ENCODE results near the gene MBOAT2.

Gene MBOAT2, protein sequence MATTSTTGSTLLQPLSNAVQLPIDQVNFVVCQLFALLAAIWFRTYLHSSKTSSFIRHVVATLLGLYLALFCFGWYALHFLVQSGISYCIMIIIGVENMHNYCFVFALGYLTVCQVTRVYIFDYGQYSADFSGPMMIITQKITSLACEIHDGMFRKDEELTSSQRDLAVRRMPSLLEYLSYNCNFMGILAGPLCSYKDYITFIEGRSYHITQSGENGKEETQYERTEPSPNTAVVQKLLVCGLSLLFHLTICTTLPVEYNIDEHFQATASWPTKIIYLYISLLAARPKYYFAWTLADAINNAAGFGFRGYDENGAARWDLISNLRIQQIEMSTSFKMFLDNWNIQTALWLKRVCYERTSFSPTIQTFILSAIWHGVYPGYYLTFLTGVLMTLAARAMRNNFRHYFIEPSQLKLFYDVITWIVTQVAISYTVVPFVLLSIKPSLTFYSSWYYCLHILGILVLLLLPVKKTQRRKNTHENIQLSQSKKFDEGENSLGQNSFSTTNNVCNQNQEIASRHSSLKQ

DNA sequence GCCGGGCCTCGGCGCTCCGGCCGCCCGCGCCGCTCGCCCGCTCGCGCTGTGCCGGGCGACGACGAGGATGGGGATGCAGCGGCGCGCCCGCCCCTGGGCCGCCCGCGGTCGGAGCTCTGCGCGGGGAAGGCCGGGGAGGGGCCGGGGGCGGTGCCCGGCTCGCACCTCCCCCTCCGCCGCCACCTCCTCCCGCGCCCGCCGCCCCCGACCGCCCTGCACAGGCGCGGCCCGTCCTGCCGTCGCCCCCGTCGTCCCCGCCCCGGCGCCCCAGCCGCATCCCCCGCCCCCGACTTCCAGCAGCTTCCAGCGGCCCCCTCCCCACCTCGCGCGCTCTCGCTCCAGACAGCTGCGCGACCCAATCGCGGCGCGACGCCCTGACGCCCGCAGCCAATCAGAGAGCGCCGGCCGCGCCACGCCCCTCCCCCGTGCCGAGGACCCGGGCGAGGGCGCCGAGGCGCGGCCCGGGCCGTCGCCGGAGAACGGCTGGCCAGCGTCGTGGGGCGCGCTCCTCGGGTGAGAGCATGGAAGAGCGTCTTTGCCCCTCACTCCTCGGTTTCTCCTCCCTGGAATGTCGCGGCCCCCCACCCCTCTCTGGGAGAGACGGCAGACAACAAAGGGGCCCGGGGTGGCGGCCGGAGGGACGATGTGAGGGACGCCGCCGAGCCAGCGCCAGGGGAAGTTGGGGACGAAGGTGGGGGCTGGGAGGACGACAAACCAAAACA is at the start of gene MBOAT2:
MBOAT2 (minus strand) TSS at position 69 of the 722 bp plus-strand sequence. CDS start 70 bp downstream, outside the sequence.
- TF ChIP-seq, protein P1, sequence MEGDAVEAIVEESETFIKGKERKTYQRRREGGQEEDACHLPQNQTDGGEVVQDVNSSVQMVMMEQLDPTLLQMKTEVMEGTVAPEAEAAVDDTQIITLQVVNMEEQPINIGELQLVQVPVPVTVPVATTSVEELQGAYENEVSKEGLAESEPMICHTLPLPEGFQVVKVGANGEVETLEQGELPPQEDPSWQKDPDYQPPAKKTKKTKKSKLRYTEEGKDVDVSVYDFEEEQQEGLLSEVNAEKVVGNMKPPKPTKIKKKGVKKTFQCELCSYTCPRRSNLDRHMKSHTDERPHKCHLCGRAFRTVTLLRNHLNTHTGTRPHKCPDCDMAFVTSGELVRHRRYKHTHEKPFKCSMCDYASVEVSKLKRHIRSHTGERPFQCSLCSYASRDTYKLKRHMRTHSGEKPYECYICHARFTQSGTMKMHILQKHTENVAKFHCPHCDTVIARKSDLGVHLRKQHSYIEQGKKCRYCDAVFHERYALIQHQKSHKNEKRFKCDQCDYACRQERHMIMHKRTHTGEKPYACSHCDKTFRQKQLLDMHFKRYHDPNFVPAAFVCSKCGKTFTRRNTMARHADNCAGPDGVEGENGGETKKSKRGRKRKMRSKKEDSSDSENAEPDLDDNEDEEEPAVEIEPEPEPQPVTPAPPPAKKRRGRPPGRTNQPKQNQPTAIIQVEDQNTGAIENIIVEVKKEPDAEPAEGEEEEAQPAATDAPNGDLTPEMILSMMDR (IDR thresholded peaks at IDR 0.05), result no peak

DNA sequence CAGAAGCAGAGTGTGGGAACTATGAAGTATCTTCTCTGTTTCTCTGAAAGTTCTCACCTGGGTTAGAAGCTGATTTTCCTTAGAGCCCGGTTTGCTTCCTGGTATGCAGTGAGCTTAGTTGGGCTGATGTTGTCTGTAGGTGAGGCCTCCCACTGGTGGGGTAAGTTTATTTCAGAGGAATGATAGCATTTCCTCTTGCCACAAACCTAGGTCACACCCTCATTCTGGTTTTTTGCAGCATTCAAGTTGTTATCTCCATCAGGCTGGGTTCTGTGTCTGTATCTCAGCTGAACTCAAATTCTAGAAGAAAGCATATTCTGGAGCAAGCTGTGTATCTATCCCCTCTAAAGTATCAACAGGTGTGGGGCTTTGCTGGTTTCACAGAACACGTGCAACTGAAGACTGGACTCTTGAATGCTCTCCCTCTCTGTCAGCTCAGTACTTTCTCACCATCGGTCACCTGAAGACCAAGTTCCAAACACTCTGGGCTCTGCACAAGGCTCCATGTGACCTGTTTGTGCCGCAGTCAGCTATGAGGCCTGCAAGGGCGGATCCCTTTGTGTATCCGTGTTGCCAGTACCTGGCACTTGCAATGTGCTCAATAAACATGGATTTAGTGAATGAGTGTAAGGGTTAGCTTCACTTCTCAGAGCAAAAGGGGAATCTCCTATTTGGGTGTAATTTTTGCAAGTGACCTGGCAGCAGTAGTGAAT is 49.5 kb upstream of the MBOAT2 start:
- TF ChIP-seq, protein P1 (IDR thresholded peaks at IDR 0.05), result no peak

DNA sequence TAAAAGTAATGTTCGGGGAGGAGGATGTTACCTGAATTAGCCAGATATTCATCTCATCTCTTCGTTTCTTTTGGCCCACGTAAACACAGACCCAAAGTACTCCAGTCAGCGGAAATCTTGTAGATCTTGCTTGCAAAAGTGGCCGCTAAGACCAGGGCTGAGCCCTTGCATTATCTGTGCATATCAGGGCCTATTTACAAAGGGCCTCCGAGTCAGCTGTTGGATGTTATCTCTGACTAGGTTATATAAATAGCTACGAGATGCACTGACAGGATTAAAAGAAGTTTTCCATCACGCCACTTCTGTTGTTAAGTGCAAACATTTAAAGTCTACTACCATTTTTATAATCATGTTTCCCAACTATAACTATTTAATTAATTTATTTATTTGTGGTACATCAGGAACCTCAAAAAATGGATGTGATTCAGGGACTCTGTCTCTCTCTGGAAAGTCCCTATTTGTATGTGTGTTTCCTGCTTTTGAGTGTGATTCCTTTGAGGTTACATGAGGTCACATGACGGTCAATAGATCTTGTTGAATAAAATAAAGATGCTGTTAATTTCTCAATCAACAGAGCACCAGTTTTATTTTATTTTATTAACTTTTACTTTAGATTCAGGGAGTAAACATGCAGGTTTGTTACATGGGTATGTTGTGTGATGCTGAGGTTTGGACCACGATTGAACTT is 46.8 kb upstream of the MBOAT2 start:
- TF ChIP-seq, protein P1 (IDR thresholded peaks at IDR 0.05), result no peak

DNA sequence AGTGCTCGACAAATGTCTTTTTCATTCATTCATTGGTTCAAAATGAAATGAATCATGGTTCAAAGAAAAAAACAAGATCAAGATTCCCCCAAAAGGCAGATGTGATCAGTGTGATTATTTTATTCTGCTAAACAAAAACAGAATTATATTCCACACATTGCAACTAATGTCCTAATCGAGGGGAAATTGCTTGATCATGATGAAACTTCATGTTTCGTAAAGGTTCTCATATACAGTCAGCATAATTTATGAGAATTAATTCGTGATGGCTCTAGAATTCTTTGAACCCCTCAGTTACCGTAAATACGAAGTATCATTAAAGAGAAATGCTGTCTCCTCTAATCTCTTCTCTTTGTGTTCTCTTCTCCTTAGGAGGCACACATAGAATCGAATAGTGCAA is 42.1 kb upstream of the MBOAT2 start:
- TF ChIP-seq, protein P1 (IDR thresholded peaks at IDR 0.05), result no peak

DNA sequence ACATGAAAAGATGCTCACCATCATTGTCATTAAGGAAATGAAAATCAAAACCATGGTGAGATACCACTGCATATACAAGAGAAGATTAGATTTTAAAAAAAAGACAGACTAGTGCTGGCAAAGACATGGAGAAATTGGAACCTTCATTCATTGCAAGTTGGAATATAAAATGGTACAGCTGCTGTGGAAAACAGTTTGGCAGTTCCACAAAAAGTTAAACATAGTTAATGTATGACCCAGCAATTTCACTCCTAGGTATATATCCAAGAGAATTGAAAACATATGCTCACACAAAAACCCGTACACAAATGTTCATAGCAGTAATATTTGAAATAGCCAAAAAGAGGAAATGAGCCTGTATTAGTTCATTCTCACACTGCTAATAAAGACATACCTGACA is 33.7 kb upstream of the MBOAT2 start:
- TF ChIP-seq, protein P1 (IDR thresholded peaks at IDR 0.05), result no peak

DNA sequence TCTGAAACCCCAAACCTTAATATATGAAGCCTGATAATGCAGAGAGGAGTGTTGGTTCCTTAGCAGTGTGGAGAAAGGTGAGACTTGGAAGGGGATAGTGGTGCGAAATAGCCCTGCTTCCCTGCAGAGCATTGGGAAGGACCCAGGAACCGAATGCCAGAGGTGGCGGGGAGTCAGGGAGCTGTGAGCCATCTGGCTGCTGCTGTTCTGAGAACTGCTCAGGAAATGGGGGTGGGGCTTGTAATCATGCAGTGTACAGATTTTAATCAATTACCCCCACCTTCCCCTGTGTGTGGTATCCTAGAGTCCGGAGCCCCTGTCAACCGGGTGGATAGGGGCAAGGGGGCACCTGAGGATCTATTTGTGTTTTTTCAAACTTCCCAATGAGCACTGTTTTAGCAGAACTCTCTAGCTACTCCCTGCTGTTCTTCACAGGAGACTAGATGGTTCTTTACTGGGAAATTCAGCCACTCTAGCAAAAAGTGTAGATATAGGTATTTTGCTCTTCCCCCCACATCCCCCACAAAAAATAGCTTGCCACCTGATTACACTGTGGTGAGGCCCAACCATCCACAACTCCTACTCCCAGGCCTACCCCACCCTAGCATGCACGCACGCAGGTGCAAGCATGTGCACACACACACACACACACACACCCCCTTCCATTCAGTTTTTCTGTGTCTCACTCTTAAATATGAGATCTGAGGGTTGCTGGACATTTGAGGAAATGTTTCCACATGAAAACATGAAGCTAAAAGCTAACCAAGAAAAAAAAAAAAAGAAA is 30.1 kb upstream of the MBOAT2 start:
- TF ChIP-seq, protein P1 (IDR thresholded peaks at IDR 0.05), result no peak

Measured in LNCAP (cell line).